NCI-H1105 treated with DMSO at 0.1 percent for 48 hours (cell line): ENCODE measurements around the gene ABTB2.

Experiments used
- DNase-seq: peaks from one replicate; lab custom pipeline; 2025; lab: John Stamatoyannopoulos, UW

Gene ABTB2

GRCh38 chr11:34315394-34315793 is 42.4 kb downstream of the ABTB2 start:
- DNase-seq = no peak

- no peak for DNase-seq
Measured at GRCh38 chr11:34314936-34315335, 42.9 kb downstream of the ABTB2 start.

DNA sequence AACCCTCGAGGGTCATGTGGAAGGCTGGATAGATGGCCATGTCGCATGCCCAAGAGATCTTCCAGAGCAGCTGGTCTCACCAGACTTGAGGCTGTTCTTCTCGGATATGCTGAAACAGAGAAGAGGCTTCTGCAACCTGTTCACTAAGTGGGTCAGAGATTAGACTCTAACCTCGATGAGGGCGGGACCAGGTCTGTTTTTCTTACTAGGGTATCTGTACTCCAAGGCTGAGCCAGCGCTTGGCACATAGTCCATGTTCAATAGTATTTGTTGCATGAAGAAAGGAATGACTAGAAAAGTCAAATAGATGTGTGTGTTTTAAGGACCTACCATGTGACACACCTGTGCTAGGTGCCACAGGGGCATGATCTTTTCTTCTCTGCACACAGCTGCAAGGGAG is 43.6 kb downstream of the ABTB2 start:
- DNase-seq = no peak

GRCh38 chr11:34313099-34313517 is 44.7 kb downstream of the ABTB2 start:
- no peak for DNase-seq

DNA sequence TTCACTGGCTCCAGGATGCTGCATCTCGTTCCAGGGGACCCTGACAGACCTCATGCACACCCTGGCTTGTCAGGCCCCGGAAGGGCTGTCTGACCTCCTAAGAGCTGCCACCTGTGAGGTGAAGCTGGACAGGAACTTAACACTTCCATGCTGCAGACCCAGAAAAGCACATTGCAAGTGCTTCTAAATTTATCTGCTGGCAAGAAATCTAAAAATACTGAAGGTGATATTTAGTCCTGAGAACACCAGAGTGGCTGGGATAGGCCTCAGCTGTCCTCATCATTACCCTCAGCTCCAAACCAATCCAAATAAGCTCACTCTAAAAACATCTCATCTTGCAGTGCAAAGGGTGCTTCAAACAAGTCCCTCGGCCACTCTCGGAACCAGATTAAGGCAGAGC is 46.7 kb downstream of the ABTB2 start:
- no peak for DNase-seq

GRCh38 chr11:34309965-34310364 is 47.8 kb downstream of the ABTB2 start:
- DNase-seq = no peak

DNA sequence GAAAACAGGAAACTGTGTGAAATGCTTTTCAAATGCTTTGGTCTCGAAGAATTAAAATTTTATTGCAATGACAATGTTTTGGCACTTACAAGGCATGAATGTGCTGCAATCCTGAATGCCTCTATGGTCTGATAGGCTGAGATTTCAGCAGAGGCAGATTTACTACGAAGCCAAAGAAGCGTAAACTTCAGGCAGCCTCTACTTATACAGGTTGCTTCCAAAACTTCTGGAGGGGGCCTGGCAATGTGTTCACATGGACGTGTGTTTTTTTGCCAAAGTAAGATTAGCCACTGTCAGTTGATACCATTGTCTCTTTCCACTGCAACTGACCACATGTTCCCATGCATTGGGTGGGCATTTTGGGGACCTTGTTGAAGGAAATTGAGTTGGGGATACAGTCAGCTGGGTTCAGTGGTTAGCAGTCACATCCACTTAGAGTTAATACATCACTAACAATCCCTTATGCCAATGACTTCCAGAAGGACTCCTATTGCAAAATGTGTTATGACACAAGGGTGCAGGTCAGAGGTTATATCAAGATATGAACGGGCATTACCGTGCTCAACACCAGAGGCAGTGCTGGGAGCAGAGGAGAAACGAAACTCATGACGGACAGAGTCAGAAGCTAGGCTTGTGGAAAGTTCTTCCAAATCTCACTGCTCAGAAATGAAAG is 48.8 kb downstream of the ABTB2 start:
- DNase-seq = no peak

- DNase-seq = no peak
Measured at GRCh38 chr11:34308049-34308912, 49.5 kb downstream of the ABTB2 start.

DNA sequence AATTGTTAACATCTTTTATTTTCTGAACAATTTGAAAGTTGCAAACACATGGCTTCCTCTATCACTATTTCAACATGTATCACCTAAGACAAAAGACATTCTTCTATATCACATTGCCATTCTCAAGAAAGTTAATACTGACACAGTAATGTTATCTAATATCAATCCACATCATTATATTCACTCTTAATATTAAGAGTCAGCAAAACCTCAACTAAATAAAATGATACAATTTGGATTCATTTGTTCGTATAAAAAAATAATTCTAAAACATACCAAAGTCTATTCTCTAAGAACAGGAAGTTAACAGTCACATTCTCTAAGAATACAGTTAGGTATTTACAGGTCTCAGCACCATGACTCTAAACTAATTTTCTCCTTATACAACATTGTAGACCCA is 52.0 kb downstream of the ABTB2 start:
- DNase-seq = no peak

DNA sequence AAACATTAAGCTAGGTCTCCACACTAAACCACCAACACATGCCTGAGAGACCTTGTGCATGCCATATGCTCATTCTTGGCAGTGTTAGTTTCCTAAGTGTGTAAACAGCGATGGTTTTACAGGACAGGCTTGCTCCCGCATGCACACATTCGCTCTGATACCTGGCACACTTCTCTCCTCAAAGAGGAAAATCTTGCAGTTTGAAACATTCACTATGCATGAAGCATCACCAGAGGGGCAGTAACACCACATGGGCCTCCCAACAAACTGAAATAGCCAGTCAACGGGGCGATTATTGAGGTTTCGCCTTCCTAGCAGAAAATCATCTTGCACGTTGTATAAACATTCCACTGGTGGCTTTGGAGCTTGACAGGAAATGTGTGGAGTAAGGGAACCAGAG is 52.6 kb downstream of the ABTB2 start:
- no peak for DNase-seq

DNA sequence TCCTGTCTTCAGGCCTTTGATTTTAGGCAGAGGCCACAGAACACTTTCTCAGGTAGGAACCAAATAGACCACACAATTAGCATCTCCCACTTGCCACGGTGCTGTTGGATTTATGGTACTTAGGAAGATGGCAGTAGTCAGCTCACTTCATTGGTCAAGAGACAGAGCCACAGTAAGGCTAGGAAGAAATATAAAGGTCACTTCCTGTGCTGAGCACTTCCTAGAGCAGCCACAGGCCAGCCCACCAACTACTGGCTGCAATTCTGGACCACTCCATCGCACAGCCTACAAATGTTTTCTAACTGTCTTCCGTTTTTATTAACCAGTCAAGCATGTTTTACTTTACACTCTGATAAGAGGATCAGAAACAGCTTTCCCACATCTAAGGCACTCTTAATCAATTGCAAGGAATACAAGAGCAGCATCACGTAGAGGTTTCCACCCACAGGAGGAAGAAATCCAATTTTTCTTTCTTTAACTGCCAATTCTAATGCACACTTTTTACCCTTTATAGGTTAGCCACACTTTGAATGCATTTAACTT is 54.7 kb downstream of the ABTB2 start:
- DNase-seq = no peak

DNA sequence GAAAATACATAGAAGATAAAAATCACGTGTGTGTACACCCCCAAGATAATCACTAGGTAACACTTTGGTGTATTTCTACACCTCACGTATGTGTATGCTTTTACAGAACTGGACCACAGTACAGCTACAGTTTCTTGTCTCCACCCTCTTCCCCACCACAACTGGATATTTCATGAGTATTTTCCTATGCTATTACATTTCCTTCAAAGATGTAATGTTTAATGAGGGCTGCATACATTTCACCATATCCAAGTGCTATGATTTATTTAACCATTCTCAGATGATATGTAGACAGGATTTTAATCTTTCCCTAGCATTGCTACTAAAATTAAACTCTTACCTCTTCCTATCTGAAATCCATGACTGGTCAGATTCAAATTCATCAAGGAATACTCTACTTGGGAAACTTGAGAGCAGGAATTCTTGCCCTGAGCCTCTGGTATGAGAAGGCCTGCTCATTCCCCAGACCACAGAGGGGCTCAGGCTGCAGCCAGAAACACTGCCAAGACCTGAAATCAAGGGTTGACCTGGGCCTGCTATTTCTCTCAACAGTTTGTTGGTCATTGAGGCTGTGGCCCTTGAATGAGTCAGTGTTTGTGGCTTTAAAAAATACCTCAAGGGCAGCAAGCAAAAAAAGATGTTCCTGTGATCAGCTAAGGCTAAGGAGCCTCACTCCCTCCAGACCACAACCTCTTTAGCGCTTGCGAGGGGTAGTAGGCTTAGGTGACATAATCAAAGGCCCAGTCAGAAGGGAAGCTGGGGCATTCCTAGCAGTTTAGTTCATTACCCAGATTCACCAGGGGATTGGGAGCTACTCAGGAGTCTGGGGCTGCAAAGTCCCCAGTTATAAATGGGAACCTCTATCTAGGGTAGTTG is 55.5 kb downstream of the ABTB2 start:
- no peak for DNase-seq

DNA sequence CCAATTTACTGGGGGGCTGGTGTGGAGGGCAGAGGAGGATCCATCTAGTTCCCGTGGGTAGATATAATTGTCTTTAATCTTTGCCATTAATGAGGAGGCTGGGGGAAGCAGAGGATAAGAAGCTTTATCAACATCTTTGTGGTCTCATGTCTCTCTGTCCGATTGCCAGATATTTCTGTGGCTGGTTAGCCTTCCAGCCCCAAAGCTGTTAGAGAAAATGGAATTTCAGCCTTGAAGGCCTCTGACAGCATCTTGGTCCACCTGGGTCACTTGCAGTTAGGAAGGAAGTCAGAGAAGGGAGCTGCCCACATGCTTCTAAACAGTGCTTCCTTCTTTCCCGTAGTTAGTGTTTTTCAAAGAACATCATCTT is 56.9 kb downstream of the ABTB2 start:
- DNase-seq = no peak

DNA sequence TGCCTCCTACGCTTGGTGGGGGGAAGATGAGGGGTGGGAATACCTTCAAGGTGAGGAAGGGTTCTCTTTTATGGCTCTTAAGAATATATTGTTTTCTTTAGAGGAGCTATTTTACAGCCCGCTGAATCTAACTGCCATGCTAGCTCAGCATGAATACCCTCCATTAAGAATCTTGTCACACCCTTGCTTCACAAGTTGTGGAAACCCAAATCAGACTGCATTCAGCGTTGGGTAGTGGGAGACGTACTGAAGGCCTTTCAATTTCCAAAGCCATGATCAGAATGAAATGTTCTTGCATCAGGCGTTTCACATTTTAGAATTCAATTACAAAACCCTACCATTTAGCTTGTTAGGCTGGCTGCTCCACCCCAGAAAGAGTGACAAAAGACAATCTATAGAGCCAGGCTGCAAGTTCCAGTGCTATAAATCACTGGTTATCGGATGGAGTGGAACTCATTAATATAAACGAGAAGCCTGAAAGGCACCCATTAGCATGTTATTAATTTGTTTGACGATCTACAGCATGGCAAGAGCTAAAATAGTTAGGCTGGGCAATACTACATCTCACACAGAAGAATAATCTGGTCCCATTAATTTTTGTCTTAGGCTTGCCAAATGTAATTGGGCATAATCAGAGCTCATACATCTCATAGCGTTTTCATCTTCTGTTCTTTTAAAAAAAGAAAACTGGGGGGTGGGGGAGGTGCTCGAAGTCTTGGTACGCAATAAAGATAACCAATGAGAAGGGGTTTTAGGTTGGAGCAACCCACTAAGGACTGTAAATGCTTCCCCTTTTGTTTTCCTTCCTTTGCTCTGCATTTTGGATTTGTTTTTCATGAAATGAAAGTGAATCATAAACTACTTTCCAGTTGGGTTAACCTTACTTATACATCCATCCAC is 57.5 kb downstream of the ABTB2 start:
- DNase-seq = peak; percentile 24

GRCh38 chr11:34299284-34299972 is 58.4 kb downstream of the ABTB2 start:
- DNase-seq = no peak

DNA sequence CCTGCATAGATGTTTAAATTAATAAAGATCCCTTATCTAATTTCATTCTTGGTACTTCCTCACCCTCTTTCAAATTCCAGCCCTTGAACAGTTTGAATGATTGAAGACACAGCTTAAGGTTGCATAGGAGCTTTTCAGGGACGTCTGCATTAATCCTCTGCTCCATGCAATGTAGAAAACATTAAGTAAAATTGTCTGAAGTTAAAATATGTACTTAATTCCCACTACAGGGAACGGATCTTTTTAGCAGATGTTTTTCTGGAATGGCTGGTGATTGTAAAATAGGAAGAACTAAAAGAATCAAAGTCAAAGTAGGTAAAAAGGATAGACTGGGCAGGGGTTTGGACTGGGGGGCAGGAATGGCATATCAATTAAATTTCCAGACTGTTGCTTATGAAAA is 58.9 kb downstream of the ABTB2 start:
- no peak for DNase-seq

DNA sequence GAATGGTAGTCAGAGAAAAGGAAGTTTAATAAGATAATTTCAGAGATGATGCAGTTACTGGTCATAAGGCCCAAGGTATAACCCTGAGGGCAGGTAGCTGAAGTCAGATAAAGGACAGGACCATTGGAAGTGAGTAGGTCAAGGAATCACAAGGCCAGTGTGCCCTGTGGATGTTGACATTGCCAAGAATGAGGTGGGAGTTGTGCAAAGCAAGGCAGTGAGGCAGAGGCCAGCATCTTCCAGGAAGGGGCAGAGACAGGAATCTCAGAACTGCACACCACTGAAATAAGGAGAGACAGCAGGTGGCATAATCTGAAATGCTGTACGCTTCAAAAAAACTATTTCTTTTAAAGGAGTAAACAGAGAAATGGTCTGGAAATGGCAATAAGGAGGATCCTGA is 61.4 kb downstream of the ABTB2 start:
- no peak for DNase-seq

DNA sequence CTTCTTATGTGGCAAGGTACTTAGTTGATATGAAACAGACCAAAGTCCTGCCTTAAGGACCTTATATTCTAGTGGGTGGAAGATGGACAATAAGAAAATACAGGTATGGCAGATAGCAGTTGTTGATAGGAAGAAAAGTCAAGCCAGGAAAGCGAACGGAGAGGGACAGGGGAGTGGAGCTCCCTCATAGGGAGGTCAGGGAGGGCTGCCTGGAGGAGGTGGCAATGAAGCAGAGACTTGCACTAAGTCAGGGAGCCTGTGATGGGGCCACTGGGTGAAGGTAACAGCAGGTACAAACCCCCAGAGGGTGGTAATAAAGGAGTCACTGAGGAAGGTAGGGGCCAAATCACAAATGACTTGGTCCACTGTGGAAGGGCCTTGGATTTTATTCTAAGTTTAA is 65.3 kb downstream of the ABTB2 start:
- DNase-seq = no peak

DNA sequence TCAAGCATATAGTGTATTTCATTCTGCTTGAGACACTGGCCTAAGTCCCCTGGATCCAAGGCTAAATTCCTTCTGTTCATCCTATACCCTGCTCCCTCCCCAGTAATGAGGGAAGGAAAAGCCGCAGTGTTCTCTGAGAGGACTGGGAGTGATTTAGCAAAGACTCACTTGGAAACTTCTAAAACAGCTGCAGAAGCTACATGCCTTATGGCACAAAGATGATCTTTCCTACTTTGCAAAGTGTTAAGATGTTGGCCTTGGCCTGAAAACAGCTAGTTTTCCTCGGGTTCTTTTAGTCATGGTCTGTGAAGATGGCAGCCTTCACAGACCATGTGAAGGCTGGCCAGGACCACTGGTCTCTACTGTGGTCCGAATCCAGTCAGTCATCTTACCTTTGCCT is 65.7 kb downstream of the ABTB2 start:
- DNase-seq = no peak

GRCh38 chr11:34290926-34291325 is 66.9 kb downstream of the ABTB2 start:
- no peak for DNase-seq

GRCh38 chr11:34288492-34288891 is 69.3 kb downstream of the ABTB2 start:
- no peak for DNase-seq
